HepG2 (cell line): ENCODE data around the gene NUTF2. TPM values are rescaled to one million over a fixed set of nuclear protein-coding genes. Genes with fewer than 3 reads are reported as not detected.
A peak's percentile ranks its signal among the peaks of the same experiment; 100 is the strongest.

ENCODE experiments used
- ATAC-seq: fragments of 200-7000 bp; cut with Tn5 transposase; 3 replicates; pipeline ENCODE4 v1.9.1; 2020; ENCODE audit warnings: mild to moderate bottlenecking, moderate library complexity
- BruUV-seq: library from RNA; stranded (reverse); fragments of 400-500 nt; replicated peaks from 2 replicates; lab custom pipeline; 2021; lab: Mats Ljungman, UMichigan
- CTCF ChIA-PET: fragments of 300-600 bp; formaldehyde crosslinking; extraction: SDS; loops from one replicate; lab custom pipeline; 2021; ENCODE audit warnings: low total read pairs, inconsistent platforms, low intra/inter-chr PET ratio; lab: Yijun Ruan, JAX
- POLR2A ChIA-PET: fragments of 350-600 bp; sonication (Branson Sonifier 250); formaldehyde crosslinking; loops from one replicate; lab custom pipeline; 2020; ENCODE audit warnings: antibody characterized with exemption, inconsistent platforms; lab: Yijun Ruan, JAX
- DNase-seq: peaks from one replicate; pipeline ENCODE4 v3.0.0-alpha.2; 2015; ENCODE audit warnings: low spot score
- FAIRE-seq: peaks from 3 replicates; lab custom pipeline; 2011; peaks lifted over from hg19 to GRCh38; lab: Jason Lieb, UNC
- H2AFZ ChIP-seq: one replicate; pipeline ENCODE4 v1.6.1; 2011; ENCODE audit warnings: low read length, inconsistent platforms
- H3K27ac ChIP-seq: fragments of 300-600 bp; 3 replicates; pipeline ENCODE4 v1.8.0; 2011; ENCODE audit warnings: mixed run types, mild to moderate bottlenecking, mixed read lengths, low read length, inconsistent platforms; ENCODE audit not compliant: insufficient read depth; ENCODE audit errors: extremely low read length
- H3K27me3 ChIP-seq, 2 experiments: fragments of 200-600 bp in 1 of 2; 2 replicates in 1 of 2; 3 replicates in 1 of 2; pipeline versions ENCODE4 v1.6.0 to v1.8.0; 2011; ENCODE audit warnings: low read length in 2 of 2, mild to moderate bottlenecking in 2 of 2, moderate library complexity in 2 of 2, inconsistent platforms in 1 of 2; ENCODE audit not compliant: insufficient read depth in 2 of 2, control insufficient read depth in 1 of 2
- H3K36me3 ChIP-seq, 2 experiments: fragments of 200-600 bp in 1 of 2; replicated peaks in 1 of 2; 2 replicates in 1 of 2; 3 replicates in 1 of 2; pipeline versions ENCODE4 v1.5.1 to v1.8.0; 2011; ENCODE audit warnings: low read length in 2 of 2, inconsistent platforms in 1 of 2; ENCODE audit not compliant: insufficient read depth in 2 of 2, control insufficient read depth in 1 of 2
- H3K4me1 ChIP-seq: 2 replicates; pipeline ENCODE4 v1.5.1; 2012; ENCODE audit warnings: low read length, inconsistent platforms; ENCODE audit not compliant: insufficient read depth
- H3K4me2 ChIP-seq: 2 replicates; pipeline ENCODE4 v1.6.0; 2011; ENCODE audit warnings: low read depth, low read length, inconsistent platforms
- H3K4me3 ChIP-seq, 3 experiments: fragments of 200-600 bp in 1 of 3; sonication (generic), shearing (Covaris generic) in 1 of 3; replicated peaks in 1 of 3; 2 replicates each; pipeline ENCODE4 v1.5.1; 2011 to 2016; ENCODE audit warnings: low read length in 3 of 3, inconsistent platforms in 2 of 3, low read depth in 2 of 3, mild to moderate bottlenecking in 2 of 3, control low read depth in 1 of 3, mixed read lengths in 1 of 3; ENCODE audit not compliant: insufficient read depth in 1 of 3
- H3K79me2 ChIP-seq: one replicate; pipeline ENCODE4 v1.6.1; 2011; ENCODE audit warnings: low read length, inconsistent platforms; ENCODE audit not compliant: insufficient read depth
- H3K9ac ChIP-seq: 2 replicates; pipeline ENCODE4 v1.6.0; 2011; ENCODE audit warnings: mild to moderate bottlenecking, low read depth, low read length, inconsistent platforms; ENCODE audit not compliant: insufficient read depth
- H3K9me3 ChIP-seq: 2 replicates; pipeline ENCODE4 v1.5.1; 2012; ENCODE audit warnings: mild to moderate bottlenecking, low read length
- H4K20me1 ChIP-seq: 2 replicates; pipeline ENCODE4 v1.6.0; 2011; ENCODE audit warnings: inconsistent platforms, mild to moderate bottlenecking, low read length, moderate library complexity; ENCODE audit not compliant: insufficient read depth
- FOSL1 ChIP-seq: sonication (generic); formaldehyde crosslinking; IDR thresholded peaks from 2 replicates; pipeline ENCODE4 v1.9.0; 2021; ENCODE audit warnings: missing genetic modification reagents, borderline replicate concordance
- GMEB2 ChIP-seq: IDR thresholded peaks from 2 replicates; pipeline ENCODE4 v1.6.1; 2016; ENCODE audit warnings: missing biosample characterization, missing genetic modification reagents, low read depth
- HIVEP1 ChIP-seq: sonication (generic); formaldehyde crosslinking; IDR thresholded peaks from 2 replicates; pipeline ENCODE4 v1.4.0; 2020; ENCODE audit warnings: mild to moderate bottlenecking, missing genetic modification reagents
- HNF1B ChIP-seq: sonication (generic); formaldehyde crosslinking; IDR thresholded peaks from 2 replicates; pipeline ENCODE4 v1.5.1; 2020; ENCODE audit warnings: mild to moderate bottlenecking, moderate library complexity, missing genetic modification reagents
- HOXA3 ChIP-seq: sonication (generic); formaldehyde crosslinking; IDR thresholded peaks from 2 replicates; pipeline ENCODE4 v1.5.0; 2020; ENCODE audit warnings: missing genetic modification reagents
- KDM6A ChIP-seq: IDR thresholded peaks from 2 replicates; pipeline ENCODE4 v1.6.1; 2016; ENCODE audit warnings: low read depth
- NCOA1 ChIP-seq: sonication (generic); formaldehyde crosslinking; IDR thresholded peaks from 2 replicates; pipeline ENCODE4 v1.9.0; 2021; ENCODE audit warnings: missing genetic modification reagents
- PBX3 ChIP-seq: sonication (generic); formaldehyde crosslinking; IDR thresholded peaks from 2 replicates; pipeline ENCODE4 v1.8.1; 2023; ENCODE audit warnings: missing genetic modification reagents, inconsistent platforms, borderline replicate concordance
- SYNCRIP ChIP-seq: fragments of 200-400 bp; formaldehyde crosslinking; IDR thresholded peaks from 2 replicates; pipeline ENCODE4 v1.6.1; 2018; ENCODE audit warnings: mild to moderate bottlenecking, low read depth, low read length; ENCODE audit not compliant: insufficient read depth
- TOPORS ChIP-seq: sonication (generic); formaldehyde crosslinking; IDR thresholded peaks from 2 replicates; pipeline ENCODE4 v1.8.0; 2023; ENCODE audit warnings: mild to moderate bottlenecking, missing genetic modification reagents
- ZBTB43 ChIP-seq: sonication (generic); formaldehyde crosslinking; conservative IDR thresholded peaks from 2 replicates; pipeline ENCODE4 v1.4.0; 2020; ENCODE audit warnings: missing genetic modification reagents
- ZNF12 ChIP-seq: sonication (generic); formaldehyde crosslinking; IDR thresholded peaks from 2 replicates; pipeline ENCODE4 v1.5.0; 2020; ENCODE audit warnings: missing genetic modification reagents
- ZNF18 ChIP-seq: sonication (generic); formaldehyde crosslinking; IDR thresholded peaks from 2 replicates; pipeline ENCODE4 v1.8.0; 2022; ENCODE audit warnings: mild to moderate bottlenecking, missing genetic modification reagents; ENCODE audit not compliant: insufficient replicate concordance
- ZNF460 ChIP-seq: sonication (generic); formaldehyde crosslinking; IDR thresholded peaks from 2 replicates; pipeline ENCODE4 v1.5.1; 2020; ENCODE audit warnings: missing genetic modification reagents, mild to moderate bottlenecking, borderline replicate concordance
- ZNF567 ChIP-seq: sonication (generic); formaldehyde crosslinking; IDR thresholded peaks from 2 replicates; pipeline ENCODE4 v1.8.1; 2023; ENCODE audit warnings: mild to moderate bottlenecking, missing genetic modification reagents, borderline replicate concordance
- WGBS: methylation state at CpG from one replicate; pipeline ENCODE4 v1.1.6; 2017; ENCODE audit warnings: low lambda C conversion rate; 5-methylcytosine and 5-hydroxymethylcytosine counted together
- in situ Hi-C: cut with HindIII; loops from 2 replicates; pipeline ENCODE4 v1.10.0; 2017; ENCODE audit warnings: low pct_unique_long_range_greater_than_20kb; ENCODE audit not compliant: extremely low pct_ligation_motif_present
- intact Hi-C: fragments of 100-400 bp; cut with micrococcal nuclease; formaldehyde crosslinking; loops from one replicate; pipeline ENCODE4 v1.10.0; 2022; ENCODE audit not compliant: unreplicated experiment
- polyA plus RNA-seq, 8 experiments: library from polyadenylated mRNA; depleted of rRNA in 3 of 8; stranded (reverse) in 7 of 8; unstranded in 1 of 8; fragments of >200 nt; fragmentation: Illumina TruSeq in 4 of 8; extraction: Trizol in 4 of 8; gene quantifications; 2 replicates each; pipeline versions ENCODE4 v1.2.1 to v1.2.3, GENCODE V29; 2011 to 2016; ENCODE audit warnings: low read depth in 4 of 8, missing spikeins in 1 of 8, mixed read lengths in 1 of 8; ENCODE audit not compliant: insufficient read depth in 1 of 8
- total RNA-seq, 5 experiments: library from RNA; depleted of rRNA; stranded (reverse); fragments of >200 nt; fragmentation: Illumina TruSeq; extraction: Trizol; gene quantifications; 2 replicates each; pipeline ENCODE4 v1.2.3, GENCODE V29; 2016; ENCODE audit warnings: low read depth in 1 of 5

The NUTF2 gene
- total and polyA plus RNA-seq, 2 of the 13 experiments (the other 11 are each of a cell fraction or from before 2014, with no cell fraction given), result 168 to 214 TPM

GRCh38 chr16:67845291-67846062, 1.3 kb upstream of the NUTF2 start:
- Histone ChIP-seq H3K27ac (peak overlapping the region; percentile 88), H3K4me3 (peak overlapping the region; percentile 97 to 99 (median 97)), H3K27me3 (no peaks in the 10 kb centered on the region; a peak in 1 of 5 replicates), H3K4me2 (peak overlapping the region; percentile 89), H2AFZ (no peak overlapping the region), H4K20me1 (peaks cover 38% of the 10 kb centered on the region), H3K9me3 (no peaks in the 10 kb centered on the region), H3K36me3 (peaks cover 0 to 4% of the 10 kb centered on the region in 2 experiments; a peak in 3 of 5 replicates), H3K79me2 (peaks cover 64% of the 10 kb centered on the region), H3K4me1 (peaks cover 50% of the 10 kb centered on the region), H3K9ac (peak overlapping the region; percentile 99)
- intact Hi-C loops (loop anchor here (1.0 kb wide), 2 partner anchors 12 to 29 kb away; no protein-coding TSS in a partner anchor), in situ Hi-C loops (no loop called here)
- no peak for FAIRE-seq
- ChIA-PET POLR2A (interaction anchor here (0.9 to 6.2 kb wide), 16 partner anchors 11 to 389 kb away, joined by 3 to 47 read pairs (median 5); partner anchors contain the start of genes C16orf86, CTCF, EDC4 and ENKD1), CTCF (interaction anchor here (1.5 kb wide), 1 partner anchor 29 kb away, joined by 5 read pairs; no protein-coding TSS in a partner anchor)
- ATAC-seq, result no peak
- DNase-seq, result no peak
- no TSS peak for BruUV-seq
- WGBS, result 60% methylated on average over 4 of the region's 5 CpGs
- no peak for TF ChIP-seq PBX3 (CRISPR knock-in tag)
- TF ChIP-seq HIVEP1, result peak; percentile 67; the same call in 1 of the 2 replicates
- no peak for TF ChIP-seq FOSL1 (CRISPR knock-in tag)
- TF ChIP-seq ZNF12 (CRISPR knock-in tag), result no peak
- TF ChIP-seq ZNF18 (CRISPR knock-in tag), result peak; percentile 11
- TF ChIP-seq SYNCRIP, result no peak
- TF ChIP-seq ZNF460 (CRISPR knock-in tag), result no peak
- no peak for TF ChIP-seq GMEB2 (CRISPR knock-in tag)
- no peak; the same call in 1 of the 2 replicates for TF ChIP-seq HNF1B
- no peak for TF ChIP-seq KDM6A (CRISPR knock-in tag)
- TF ChIP-seq ZBTB43 (CRISPR knock-in tag), result no peak
- no peak for TF ChIP-seq HOXA3
- no peak for TF ChIP-seq TOPORS (CRISPR knock-in tag)
- no peak for TF ChIP-seq NCOA1
- 0 out of 2 replicates have a peak, but pooled peaks have one; percentile 51 for TF ChIP-seq ZNF567 (CRISPR knock-in tag)
